GM19438 (cell line): Measurements from ENCODE around the gene FAM13A.
"Not testable (repeated sequence)": the region's sequence is repeated elsewhere in the genome, so short reads cannot be mapped to it uniquely, and the experiment has no call there.

ENCODE experiments used
- ATAC-seq: cut with Tn5 transposase; IDR thresholded peaks from one replicate; pipeline ENCODE4 v1.9.1; 2021; ENCODE audit warnings: low read depth; ENCODE audit not compliant: unreplicated experiment

FAM13A gene

GRCh38 chr4:89001647-89002445 lies 55.1 kb downstream of the FAM13A start:
- ATAC-seq, result no peak

GRCh38 chr4:89000844-89001360 lies 56.1 kb downstream of the FAM13A start:
- ATAC-seq, result no peak

- no peak for ATAC-seq
Observed at GRCh38 chr4:89000382-89000781, 56.6 kb downstream of the FAM13A start.

- ATAC-seq, result no peak
Observed at GRCh38 chr4:88999392-88999930, 57.5 kb downstream of the FAM13A start.

- ATAC-seq, result no peak
Observed at GRCh38 chr4:88998891-88999290, 58.1 kb downstream of the FAM13A start.

GRCh38 chr4:88998001-88998400 lies 59.0 kb downstream of the FAM13A start:
- no peak for ATAC-seq

- no peak for ATAC-seq
Observed at GRCh38 chr4:88995874-88996273, 61.1 kb downstream of the FAM13A start.

GRCh38 chr4:88995257-88995656 lies 61.7 kb downstream of the FAM13A start:
- ATAC-seq, result not testable (repeated sequence)

- ATAC-seq, result no peak
Observed at GRCh38 chr4:88993246-88993645, 63.7 kb downstream of the FAM13A start.

- no peak for ATAC-seq
Observed at GRCh38 chr4:88991746-88992145, 65.2 kb downstream of the FAM13A start.

GRCh38 chr4:88989990-88990389 lies 67.0 kb downstream of the FAM13A start:
- no peak for ATAC-seq

GRCh38 chr4:88985088-88985773 lies 71.8 kb downstream of the FAM13A start:
- no peak for ATAC-seq

- no peak for ATAC-seq
Observed at GRCh38 chr4:88982757-88983156, 74.2 kb downstream of the FAM13A start.

GRCh38 chr4:88981993-88982392 lies 75.0 kb downstream of the FAM13A start:
- ATAC-seq, result peak; percentile 93

GRCh38 chr4:88981556-88981955 lies 75.4 kb downstream of the FAM13A start:
- no peak for ATAC-seq

GRCh38 chr4:88979276-88979675 lies 77.7 kb downstream of the FAM13A start:
- no peak for ATAC-seq

GRCh38 chr4:88976775-88977035 lies 80.3 kb downstream of the FAM13A start:
- ATAC-seq, result no peak

GRCh38 chr4:88975958-88976774 lies 80.8 kb downstream of the FAM13A start:
- no peak for ATAC-seq

- no peak for ATAC-seq
Observed at GRCh38 chr4:88971536-88971935, 85.4 kb downstream of the FAM13A start.

- no peak for ATAC-seq
Observed at GRCh38 chr4:88969746-88970145, 87.2 kb downstream of the FAM13A start.

GRCh38 chr4:88969271-88969670 lies 87.7 kb downstream of the FAM13A start:
- ATAC-seq, result no peak
